EL (cell line): ENCODE results near the gene TENM3.

Source experiments
- DNase-seq: peaks from one replicate; pipeline ENCODE4 v3.0.0-alpha.2; 2016

Gene TENM3

DNA sequence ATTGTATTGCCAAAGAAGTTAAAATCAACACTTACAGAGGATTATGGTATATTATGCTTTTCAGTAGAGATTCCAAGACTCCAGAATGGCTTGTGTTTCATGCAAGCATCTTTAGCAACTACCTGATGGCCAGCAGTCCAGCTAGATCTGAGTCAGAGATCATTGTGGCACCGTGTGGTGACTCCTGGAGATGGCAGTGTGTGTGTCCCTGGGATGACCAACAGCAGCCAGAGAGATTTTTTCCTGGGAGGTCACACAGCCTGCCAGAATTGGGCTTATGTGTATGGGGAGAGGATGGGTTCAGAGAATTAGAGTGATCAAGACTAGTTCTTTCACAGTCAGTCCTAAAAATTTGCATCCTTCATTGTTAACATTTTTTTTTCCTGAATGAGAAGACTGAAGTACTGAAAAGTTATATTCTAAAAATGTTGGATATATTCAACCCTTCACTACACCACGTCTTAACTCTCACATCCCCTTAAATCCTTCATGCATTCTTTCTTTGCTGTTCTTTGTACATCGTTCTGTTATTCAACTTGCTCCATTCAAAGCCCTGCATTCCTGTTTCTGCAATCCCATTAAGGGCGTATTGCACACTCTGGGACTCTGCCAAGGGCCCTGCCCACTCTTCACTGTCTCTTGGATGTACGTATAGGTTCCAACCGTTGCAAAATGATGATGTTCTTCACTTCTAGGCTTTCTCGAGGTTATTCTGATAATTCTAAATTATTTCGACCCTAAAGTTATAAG, 12.4 kb downstream of the TENM3 start:
- DNase-seq = peak; percentile 5

DNA sequence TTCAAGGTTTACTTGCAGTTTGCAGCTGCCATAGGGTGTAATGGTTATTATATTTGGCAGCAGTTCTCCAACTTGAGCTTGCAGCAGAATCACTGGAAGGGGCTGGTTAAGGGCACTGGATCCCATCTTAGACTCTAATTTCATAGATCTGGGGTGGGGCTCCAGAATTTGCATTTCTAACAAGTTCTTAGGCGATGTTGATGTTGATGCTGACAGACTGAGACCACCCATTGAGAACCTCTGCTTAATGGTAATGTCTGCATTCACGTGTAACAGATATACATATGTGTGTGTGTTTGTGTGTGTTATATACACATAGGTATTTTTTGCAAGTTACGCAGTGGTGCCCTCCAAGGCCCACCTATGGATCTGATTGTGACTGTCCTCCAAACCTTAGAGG, 13.8 kb downstream of the TENM3 start:
- DNase-seq = no peak

DNA sequence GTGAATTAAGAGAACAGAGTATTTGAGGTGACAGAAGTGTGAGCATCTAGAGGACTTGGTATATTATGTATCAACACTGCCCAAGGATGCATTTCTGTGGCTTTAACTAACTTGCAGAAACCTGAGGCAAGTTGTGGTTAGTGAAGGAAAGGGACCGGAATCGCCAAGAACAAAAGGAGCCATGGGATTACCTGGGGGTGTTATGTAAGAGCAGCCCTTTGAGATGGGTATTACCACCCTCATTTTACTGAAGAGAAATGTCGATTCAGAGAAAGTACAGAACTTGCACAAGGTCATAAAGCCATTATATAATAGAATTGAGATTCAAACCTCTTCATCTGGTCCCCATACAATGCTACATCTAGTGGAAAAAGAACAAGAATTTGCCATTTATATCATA, 14.3 kb downstream of the TENM3 start:
- no peak for DNase-seq

GRCh38 chr4:182258441-182259000, 15.3 kb downstream of the TENM3 start:
- no peak for DNase-seq

DNA sequence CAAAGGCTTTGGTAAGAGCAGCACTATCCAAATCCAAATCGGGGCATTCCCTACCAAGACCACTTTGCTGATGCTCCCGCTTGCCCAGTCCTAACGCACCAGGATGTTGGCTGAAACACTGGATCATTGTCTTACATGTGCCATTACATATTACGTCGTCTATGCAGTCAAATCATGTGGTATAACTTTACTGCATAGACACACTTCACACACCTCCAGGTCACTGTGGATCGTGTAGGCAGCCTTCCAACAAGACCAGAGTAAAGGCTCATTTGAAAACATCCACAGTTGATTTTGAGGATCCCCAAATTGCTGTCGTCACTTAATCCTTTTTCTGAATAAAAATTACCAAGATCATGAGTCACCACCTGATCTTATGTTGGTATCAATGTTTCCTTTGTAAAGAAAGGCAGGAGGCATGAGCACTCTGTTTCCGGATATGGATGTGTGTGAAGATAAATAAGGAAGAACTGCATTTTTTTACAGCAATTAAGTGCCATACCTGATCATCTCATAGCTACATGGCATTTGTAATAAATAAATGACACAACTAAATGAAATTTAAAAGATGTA, 18.5 kb downstream of the TENM3 start:
- no peak for DNase-seq

DNA sequence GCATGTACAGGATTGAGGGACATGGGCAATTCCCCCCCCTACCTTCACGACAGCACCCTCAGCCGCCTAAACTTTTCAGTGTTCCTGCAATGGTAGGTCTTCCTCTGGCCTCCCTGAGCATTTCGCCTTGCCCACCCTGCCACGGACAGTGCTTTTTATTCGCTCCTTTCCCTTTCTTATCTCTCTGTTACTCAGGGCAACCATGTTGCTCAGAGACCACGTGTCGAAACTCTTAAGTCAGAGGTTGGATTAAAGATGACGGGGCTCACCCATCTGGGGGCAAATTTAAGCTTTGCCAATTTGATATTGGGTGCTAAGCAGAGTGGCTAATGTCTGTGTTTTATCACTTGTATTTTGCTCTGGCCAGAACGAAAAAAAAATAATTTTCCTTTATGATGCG, 20.4 kb downstream of the TENM3 start:
- no peak for DNase-seq

DNA sequence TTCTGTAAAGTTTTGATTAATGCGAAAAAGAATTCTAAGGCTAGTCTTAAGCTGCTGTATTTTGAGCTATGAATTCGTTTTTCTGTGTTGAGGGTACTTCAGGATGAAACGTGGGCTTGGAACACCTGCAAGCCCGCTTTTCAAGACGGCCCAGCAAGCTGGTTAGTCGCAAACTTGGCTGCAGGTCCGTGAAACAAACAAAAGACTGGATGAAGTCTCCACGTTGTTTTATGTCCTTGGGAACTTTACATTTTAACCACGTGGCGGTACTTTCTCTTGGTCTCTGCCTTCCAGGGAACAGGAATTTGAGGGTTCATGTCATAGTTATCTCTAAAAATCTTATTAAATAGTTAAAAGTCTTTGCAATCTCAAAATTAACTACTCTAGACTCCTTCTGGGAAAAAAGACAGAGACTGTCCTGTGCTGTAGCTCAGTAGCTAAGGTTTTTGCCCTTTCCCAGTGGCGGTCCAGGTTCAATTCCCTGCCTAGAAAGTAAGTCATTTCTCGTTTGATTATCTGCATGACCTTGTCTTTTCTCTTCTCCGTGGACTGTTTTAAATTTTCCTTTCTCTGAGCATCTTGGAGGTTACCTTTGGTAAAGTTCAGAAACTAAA, 21.0 kb downstream of the TENM3 start:
- DNase-seq = no peak

DNA sequence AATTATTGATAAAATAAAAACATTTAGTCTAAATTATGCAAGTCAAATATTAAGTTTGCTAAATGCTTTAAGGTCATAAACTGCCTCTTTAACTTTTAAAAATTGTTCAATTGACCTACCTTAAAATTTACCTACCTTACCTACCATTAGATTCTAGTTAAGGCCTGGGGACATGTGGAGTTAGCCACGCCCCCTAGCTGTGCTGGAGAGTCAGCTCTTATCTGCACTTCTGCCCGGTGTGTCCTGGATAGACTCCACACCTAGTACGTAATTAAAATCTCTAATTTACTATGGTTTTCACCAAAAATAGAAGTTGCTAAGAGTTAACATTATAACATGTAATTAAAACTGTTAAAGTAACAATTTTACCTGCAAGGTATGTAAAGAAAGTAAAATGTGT, 22.7 kb downstream of the TENM3 start:
- DNase-seq = no peak

- DNase-seq = no peak
Measured at GRCh38 chr4:182267048-182267447, 23.8 kb downstream of the TENM3 start.

DNA sequence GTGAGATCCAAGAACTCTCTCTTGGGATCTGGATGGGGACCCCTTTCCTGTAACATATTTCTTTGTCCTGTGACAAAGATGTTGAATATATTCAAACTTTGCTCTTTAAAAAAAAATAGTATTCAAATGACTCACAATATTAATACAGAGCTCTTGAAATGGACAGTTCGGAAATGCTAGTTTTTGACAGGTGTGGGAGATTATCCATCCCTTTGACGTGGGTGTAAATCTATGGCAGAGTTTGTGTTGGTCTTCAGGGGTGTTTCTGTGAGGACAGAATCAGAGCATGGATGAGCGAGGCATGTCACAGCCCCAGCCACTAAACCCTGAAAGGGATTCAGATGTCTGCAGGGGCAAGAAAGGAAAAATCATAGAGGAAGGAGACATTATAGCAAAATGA, 25.8 kb downstream of the TENM3 start:
- DNase-seq = no peak

GRCh38 chr4:182271731-182272130, 28.5 kb downstream of the TENM3 start:
- no peak for DNase-seq

DNA sequence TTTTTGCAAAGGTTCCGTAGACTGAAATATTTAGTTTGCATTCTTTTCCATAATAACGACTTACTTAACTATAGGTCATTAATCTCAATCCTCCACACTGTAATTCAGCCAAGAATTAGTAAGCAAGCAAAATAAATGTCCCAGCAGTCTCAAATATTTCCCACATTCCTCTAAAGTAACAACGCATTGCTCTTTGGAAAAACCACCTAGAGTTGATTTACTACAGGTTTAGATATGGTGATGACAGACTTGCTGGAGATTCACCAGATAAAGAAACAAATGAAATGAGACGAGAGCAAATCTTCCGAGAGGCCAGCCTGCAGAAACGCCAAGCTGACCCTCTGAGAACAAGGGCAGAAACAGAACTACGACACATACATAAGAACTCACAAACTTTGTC, 28.9 kb downstream of the TENM3 start:
- no peak for DNase-seq

- DNase-seq = no peak
Measured at GRCh38 chr4:182273191-182273935, 30.2 kb downstream of the TENM3 start.

DNA sequence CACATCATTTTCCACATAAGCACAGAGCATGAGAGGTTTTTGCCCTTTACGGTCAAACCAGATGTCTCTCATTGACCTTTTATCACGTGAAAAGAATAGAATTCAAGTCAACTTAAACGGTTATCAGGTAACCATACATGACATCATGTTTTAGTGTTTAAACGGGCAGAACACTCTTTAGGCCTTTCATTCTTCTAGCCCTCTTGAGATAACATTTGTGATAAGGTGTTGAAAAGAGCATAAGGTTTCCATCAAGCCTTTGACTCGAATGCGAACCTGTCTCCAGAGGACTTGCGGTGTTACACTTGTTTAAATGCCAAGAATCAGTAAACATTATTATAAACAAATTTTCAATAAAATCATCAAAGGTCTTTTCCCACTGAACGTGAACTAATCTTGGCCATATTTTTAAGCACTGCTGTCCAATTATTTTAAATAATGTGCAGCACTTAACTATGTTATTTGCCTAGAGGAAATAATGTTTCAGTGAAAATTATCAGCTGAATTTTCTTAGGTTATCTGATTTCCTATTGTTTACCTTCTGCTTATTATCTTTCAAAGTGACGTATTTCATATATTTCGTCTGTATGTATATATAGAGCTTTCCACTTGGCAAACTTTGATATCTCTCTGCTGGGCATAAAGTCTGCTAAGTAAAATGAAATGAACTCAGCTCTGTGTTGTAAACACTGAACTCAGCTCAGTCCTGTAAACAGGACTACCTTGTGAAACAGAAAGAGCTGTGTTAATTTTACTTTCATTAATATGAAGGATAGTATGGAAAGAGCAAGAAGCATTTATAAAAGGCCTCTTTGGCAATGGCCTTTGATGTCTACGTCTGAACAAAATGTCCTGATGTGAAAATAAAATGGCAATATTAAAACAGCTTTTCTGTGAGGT, 33.3 kb downstream of the TENM3 start:
- DNase-seq = no peak

- peak; percentile 40 for DNase-seq
Measured at GRCh38 chr4:182277377-182277776, 34.2 kb downstream of the TENM3 start.

DNA sequence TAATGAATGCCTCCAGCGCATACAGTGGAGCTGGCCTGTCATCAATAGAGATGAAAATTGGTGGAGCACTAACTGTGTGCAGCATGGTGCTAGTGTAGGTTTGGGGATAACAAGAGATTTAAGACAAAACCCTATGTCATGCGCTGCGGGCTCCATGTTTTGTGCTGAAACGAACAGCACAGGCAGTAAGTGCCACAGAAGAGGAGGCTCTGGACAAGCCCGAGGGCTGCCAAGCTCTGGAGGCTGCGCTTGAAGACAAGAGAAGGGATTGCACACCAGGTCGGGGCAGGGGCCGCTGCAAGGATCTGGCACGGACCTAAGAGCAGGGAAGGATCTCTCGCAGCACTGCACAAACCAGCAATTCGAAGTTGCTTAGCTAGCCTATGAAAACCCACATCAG, 35.5 kb downstream of the TENM3 start:
- no peak for DNase-seq

- DNase-seq = peak; percentile 16
Measured at GRCh38 chr4:182280436-182281111, 37.4 kb downstream of the TENM3 start.

GRCh38 chr4:182286035-182286434, 42.8 kb downstream of the TENM3 start:
- DNase-seq = peak; percentile 50

GRCh38 chr4:182286931-182287330, 43.7 kb downstream of the TENM3 start:
- DNase-seq = no peak

- no peak for DNase-seq
Measured at GRCh38 chr4:182288534-182288933, 45.3 kb downstream of the TENM3 start.

DNA sequence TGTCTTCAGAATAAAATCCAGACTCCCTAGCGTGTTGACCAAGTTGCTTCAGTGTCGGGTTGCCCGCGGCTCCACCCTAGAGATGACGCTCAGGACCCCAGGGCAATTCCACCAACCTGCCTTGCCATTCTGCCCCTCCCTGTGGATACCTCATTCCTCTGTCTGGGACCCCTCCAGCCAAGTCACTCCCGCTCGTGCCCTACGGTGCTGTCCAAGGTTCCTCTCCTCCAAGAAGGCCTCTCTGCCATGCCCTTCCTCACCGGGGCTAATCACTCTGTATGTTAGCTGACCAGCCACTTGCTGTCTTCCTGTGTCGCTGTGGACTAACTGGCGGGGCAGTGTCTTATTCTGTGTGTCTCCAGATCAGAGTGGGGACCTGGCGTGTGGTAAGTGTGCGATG, 46.6 kb downstream of the TENM3 start:
- no peak for DNase-seq

DNA sequence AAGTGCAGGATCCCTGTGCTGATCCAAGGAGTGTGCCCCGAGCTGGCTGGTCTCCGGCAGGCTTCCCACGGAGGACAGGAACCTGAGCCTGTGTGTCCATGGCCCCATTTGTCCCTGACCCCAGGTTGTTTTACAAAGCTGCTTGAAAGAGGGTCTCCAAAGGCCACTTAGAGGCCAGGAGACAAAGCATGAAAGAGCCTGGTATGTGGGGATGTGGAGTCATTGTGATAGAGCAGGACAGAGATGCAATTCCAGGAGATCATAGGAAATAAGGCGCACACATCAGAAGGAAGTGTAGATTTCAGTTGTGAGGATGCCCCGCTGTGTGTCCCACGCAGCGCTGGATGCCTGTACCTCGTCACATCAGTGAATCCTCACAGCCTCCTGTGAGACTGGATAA, 48.0 kb downstream of the TENM3 start:
- no peak for DNase-seq
